GM12872 (cell line): Measurements from ENCODE around the gene PPY.

Experiments
- CTCF ChIP-seq: IDR thresholded peaks from 3 replicates; pipeline ENCODE4 v1.5.1; 2011; ENCODE audit warnings: low read depth, mild to moderate bottlenecking, low read length, moderate library complexity; ENCODE audit not compliant: insufficient read depth

Gene PPY

GRCh38 chr17:43974382-43975266, 32.3 kb upstream of the PPY start:
- TF ChIP-seq CTCF, result no peak

- no peak for TF ChIP-seq CTCF
These were observed 28.1 kb upstream of the PPY start for GRCh38 chr17:43970366-43970765.

GRCh38 chr17:43967251-43967875, 25.1 kb upstream of the PPY start:
- TF ChIP-seq CTCF, result no peak

GRCh38 chr17:43966276-43966675, 24.0 kb upstream of the PPY start:
- TF ChIP-seq CTCF, result no peak

GRCh38 chr17:43962479-43962878, 20.2 kb upstream of the PPY start:
- no peak for TF ChIP-seq CTCF

- no peak for TF ChIP-seq CTCF
These were observed 19.7 kb upstream of the PPY start for GRCh38 chr17:43961954-43962353.

- TF ChIP-seq CTCF, result no peak
These were observed 16.6 kb upstream of the PPY start for GRCh38 chr17:43958748-43959352.
